Measurements from ENCODE around the gene KNSTRN. TPM values are rescaled to one million over a fixed set of nuclear protein-coding genes. Genes with fewer than 3 reads are reported as not detected.

Gene KNSTRN
- polyA plus RNA-seq, 6 donors from 2014 or later = 2.8 to 6.4 (median 3.6) TPM

DNA sequence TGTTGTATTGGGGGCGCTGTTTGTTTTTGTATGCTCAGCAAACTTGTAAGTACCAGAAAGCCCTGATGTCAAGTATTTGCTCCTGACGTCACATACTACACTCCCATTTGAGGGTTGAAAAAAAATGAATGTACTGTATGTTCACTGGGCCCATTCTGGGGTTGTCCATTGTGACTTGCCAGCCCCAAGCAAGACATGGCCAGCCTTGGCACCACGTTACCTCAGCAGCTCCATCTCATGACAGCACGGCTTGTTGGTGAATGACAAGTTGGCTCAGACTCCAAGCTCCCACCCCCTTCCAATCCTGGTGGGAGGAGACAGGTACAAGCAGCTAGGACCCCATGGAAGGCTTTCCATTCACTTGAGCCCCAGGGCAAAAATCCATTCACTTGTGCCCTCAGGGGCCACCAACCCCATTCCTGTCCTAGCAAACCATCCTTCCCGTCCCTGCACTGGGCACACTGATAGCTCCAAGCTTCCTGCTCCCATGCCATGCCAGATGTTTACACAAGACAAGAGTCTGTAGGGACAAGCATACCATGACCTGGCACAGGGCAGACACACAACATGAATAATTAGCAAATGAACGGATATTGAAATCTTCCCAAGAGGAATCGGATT is 30.1 kb upstream of the KNSTRN start:
- no peak overlapping the region for H3K27ac Mint-ChIP-seq
- no peaks in the 10 kb centered on the region for H3K36me3 Mint-ChIP-seq
- no peak overlapping the region for H3K4me3 Mint-ChIP-seq
- ATAC-seq (ENCODE audit: low read depth in 2 of 2) = no peak
- H3K27me3 Mint-ChIP-seq = peaks cover 0 to 33% (median 11%) of the 10 kb centered on the region in 3 donors
- DNase-seq = no peak
- no peaks in the 10 kb centered on the region for H3K9me3 Mint-ChIP-seq
- H3K4me1 Mint-ChIP-seq = peaks cover 3 to 9% (median 7%) of the 10 kb centered on the region in 3 donors

DNA sequence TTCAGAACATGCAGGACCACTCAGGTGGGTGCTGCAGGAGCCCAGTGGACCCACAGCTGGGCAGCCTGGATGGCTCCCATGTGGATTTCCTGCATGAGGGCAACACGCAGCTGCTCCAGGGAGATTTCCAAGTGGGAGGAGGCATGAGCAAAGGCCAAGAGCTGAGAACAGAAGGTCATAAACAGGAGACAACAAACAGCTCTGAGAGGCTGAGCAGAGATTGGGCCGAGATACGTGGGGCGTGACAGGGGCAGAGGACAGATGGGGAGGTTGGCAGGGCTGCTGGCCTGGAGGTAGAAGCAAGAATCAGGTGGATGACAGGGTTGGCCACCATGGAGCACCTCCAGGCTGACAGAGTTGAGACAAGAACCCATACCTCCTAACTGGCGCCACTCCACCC is 28.8 kb upstream of the KNSTRN start:
- no peak for ATAC-seq (ENCODE audit: low read depth in 2 of 2)
- no peak for DNase-seq
- no peaks in the 10 kb centered on the region for H3K9me3 Mint-ChIP-seq
- no peak overlapping the region for H3K27ac Mint-ChIP-seq
- H3K4me3 Mint-ChIP-seq = no peak overlapping the region
- no peaks in the 10 kb centered on the region for H3K36me3 Mint-ChIP-seq
- H3K4me1 Mint-ChIP-seq = peaks cover 8 to 12% (median 10%) of the 10 kb centered on the region in 3 donors
- H3K27me3 Mint-ChIP-seq = peaks cover 0 to 33% (median 11%) of the 10 kb centered on the region in 3 donors

DNA sequence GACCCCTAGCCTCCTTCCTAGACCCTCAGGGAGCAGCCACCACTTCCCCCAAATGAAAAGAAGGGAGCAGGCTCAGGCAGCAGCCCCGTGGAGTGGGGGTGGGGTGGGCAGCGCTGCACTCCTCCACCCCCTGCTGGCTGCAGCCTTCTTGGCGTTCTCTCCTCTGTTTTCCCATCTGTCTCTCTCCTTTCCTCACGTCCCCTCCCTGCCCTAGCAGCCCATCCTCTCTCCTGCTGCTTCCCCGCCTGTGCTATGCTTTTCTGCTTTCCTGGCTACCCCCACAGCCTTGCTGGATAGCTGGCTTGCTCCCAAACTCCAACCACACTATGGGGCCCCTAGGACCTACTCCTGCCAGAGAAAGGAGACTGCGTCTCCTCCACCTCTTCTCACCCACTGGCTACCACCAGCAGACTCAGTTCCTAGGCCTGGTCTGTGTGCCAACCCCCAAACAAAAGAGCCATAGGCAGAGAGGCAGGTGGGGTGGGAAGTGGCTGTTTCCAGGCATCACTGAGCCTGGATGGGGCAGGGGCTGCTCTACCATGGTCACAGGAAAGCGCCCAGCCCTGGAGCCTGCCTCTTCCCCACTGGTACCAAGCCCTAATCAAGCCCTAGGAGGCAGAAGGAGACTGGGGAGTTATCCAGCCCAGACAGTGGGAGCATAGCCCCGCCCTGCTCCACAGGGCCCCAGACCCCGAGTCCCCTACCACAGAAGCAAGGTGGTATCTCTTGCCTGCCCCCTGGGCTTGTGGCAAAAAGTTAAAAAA is 27.9 kb upstream of the KNSTRN start:
- peaks cover 13 to 18% (median 14%) of the 10 kb centered on the region in 3 donors for H3K4me1 Mint-ChIP-seq
- no peak for DNase-seq
- H3K9me3 Mint-ChIP-seq = no peaks in the 10 kb centered on the region
- peaks cover 0 to 33% (median 11%) of the 10 kb centered on the region in 3 donors for H3K27me3 Mint-ChIP-seq
- H3K4me3 Mint-ChIP-seq = peak overlapping the region in 1 of 8 donors; percentile 9
- no peaks in the 10 kb centered on the region for H3K36me3 Mint-ChIP-seq
- no peak for ATAC-seq (ENCODE audit: low read depth in 2 of 2)
- H3K27ac Mint-ChIP-seq = no peak overlapping the region

DNA sequence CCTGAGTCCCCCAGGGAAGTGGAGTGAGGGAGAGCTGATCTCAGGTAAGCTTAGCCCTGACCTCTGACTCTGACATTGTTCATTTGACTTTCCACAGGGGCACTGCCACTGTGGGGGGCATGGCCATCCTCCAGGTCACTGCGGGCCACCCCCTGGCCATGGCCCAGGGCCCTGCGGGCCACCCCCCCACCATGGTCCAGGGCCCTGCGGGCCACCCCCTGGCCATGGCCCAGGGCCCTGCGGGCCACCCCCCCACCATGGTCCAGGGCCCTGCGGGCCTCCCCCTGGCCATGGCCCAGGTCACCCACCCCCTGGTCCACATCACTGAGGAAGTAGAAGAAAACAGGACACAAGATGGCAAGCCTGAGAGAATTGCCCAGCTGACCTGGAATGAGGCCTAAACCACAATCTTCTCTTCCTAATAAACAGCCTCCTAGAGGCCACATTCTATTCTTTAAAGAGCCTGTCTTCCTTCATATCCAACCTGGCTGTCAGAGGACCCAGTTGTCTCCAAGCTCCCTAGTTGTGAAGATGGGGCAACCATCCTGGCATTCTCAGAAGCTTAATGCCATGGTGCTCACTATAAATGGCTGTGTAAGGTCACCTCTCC is 26.4 kb upstream of the KNSTRN start:
- DNase-seq = no peak
- Mint-ChIP-seq H3K27ac (no peak overlapping the region), H3K4me1 (peaks cover 13 to 18% (median 14%) of the 10 kb centered on the region in 3 donors), H3K9me3 (no peaks in the 10 kb centered on the region), H3K27me3 (peaks cover 0 to 33% (median 11%) of the 10 kb centered on the region in 3 donors), H3K4me3 (peak overlapping the region in 1 of 8 donors; percentile 65), H3K36me3 (no peaks in the 10 kb centered on the region)
- no peak for ATAC-seq (ENCODE audit: low read depth in 2 of 2)

DNA sequence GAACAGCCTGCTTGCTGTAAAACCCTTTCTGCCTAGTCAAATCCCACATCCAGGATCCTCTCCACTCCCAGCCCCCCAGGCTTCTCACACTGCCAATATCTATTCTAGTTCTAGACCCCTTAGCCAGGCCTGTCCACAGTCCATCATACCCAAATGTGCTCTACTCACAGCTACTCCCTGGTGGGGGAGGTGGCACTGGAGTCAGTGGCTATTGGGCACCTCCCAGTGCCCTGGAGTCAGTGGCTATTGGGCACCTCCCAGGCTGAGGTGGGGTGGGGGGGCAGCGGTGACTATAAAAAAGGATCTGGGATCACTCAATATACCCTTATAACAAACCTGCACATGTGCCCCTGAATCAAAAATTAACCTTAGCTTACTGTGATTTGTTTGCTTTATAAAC is 25.3 kb upstream of the KNSTRN start:
- Mint-ChIP-seq H3K9me3 (no peaks in the 10 kb centered on the region), H3K4me1 (peaks cover 13 to 18% (median 14%) of the 10 kb centered on the region in 3 donors), H3K27me3 (peaks cover 0 to 33% (median 11%) of the 10 kb centered on the region in 3 donors), H3K4me3 (peak overlapping the region; percentile 61 to 88 (median 78)), H3K36me3 (peaks cover 0 to 1% of the 10 kb centered on the region in 2 donors), H3K27ac (peak overlapping the region in 2 of 6 donors; percentile 51 to 79)
- DNase-seq (no peak), ATAC-seq (ENCODE audit: low read depth in 2 of 2) (no peak)

DNA sequence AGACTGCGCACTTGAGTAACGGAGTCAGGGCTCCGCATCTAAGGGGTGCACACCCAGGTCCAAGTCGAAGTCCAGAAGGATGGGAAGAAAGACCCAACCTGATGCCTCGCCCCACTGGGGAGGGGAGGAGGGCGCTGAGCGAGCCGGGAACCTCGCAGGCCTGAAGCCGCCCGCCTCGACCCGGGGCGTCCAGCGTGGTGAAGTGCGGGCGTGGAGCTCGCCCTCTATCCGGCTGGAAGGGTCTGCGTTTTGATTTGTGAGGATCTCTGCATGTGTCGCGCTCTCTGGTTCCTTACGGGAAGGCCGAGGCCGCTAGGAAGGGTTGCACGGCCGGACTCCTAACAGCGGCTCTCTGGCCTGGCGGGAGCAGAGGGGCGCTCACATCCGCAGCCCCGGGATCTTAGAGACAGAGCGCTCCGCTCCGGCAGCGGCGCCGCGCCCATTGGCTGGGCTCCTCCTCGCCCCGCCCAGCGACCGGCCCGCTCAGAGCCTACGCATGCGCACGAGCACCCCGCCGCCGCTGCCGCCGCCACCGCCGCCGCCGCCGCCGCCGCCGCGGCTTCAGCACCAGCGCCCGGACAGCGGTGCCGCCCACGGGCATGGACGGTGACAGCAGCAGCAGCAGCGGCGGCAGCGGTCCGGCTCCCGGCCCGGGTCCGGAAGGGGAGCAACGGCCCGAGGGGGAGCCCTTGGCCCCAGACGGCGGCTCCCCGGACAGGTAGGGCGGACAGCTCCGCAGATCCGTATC is 24.6 kb upstream of the KNSTRN start, which contains the start of gene DISP2:
DISP2 (plus strand) TSS at position 497 of the 748 bp plus-strand sequence; CDS start at position 600, 103 bp downstream.
- Mint-ChIP-seq H3K4me3 (peak within 1 kb of the TSS; percentile 72 to 92 (median 86)), H3K4me1 (peaks cover 13 to 18% (median 18%) of the 10 kb centered on the region in 3 donors), H3K9me3 (no peaks in the 10 kb centered on the region), H3K27me3 (peaks cover 0 to 33% (median 11%) of the 10 kb centered on the region in 3 donors), H3K36me3 (peaks cover 0 to 8% of the 10 kb centered on the region in 2 donors), H3K27ac (peak within 1 kb of the TSS in 5 of 6 donors; percentile 31 to 89 (median 51))
- DNase-seq (peak; percentile 94), ATAC-seq (ENCODE audit: low read depth in 2 of 2) (peak; percentile 88 to 91)

DNA sequence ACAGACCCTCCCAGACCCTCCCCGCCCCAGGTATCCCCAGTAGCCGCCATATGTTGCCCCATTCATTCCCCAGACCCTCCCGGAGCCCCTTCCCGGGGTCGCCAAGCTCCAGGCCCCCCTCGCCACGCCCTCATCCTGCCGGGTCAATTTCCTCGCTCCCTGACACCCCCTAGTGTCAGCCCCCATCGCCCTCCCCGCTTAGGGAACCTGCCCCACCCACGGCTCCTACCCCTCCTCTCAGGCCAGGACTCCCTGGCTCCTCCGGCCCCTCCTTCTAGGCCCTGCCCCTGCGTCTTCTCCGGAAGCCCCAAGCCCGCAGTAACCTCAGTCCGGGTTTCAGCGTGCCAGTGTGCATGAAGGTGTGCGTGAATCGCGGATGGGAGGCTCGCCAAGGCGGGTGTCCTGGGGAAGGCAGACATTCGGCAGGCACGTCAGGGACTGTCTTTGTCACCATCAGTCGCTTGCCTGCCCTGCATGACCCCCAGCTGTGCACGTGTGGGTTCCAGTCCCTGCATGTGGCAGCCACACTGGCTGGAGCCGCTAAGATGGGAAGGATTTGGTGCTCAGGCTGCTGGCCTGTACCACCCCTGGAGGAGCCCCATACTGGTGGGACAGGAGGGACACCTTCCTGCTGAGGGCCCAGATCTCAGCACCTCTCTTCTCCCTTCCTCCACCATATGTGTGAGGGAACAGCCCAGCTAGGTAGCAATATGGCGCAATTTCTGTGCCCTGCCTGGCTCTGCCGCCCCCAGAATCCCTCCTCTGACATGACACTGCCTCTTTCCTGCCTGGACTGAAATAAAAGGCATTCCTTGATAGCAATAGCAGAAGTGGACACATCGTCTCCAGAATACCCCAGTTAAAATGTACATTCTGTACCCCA is 23.8 kb upstream of the KNSTRN start:
- Mint-ChIP-seq H3K4me3 (peak overlapping the region; percentile 71 to 92 (median 84)), H3K27me3 (peaks cover 0 to 29% (median 11%) of the 10 kb centered on the region in 3 donors), H3K4me1 (peaks cover 16 to 18% (median 18%) of the 10 kb centered on the region in 3 donors), H3K36me3 (peaks cover 0 to 8% of the 10 kb centered on the region in 2 donors), H3K27ac (peak overlapping the region in 3 of 6 donors; percentile 31 to 89 (median 47)), H3K9me3 (no peaks in the 10 kb centered on the region)
- ATAC-seq (ENCODE audit: low read depth in 2 of 2) = peak; percentile 21 to 32
- no peak for DNase-seq

DNA sequence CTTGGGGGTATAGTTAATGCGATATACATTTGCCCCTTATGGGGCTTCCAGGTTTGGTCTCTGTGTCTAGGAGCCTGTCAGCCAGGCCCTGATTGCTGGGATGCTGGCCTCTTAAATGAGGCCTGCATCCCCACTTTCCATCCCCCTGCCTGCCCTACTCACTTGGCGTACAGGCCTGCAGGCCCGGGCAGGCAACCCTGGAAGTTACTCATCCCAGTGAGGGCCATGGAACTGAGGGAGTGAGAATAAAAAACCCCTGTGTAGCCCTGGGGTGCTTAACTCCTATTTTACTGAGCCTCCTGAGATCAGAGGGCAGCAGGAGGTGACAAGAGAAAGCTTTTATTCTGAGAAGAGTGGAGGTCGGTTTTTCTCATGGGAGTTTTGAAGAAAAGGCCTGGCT is 22.5 kb upstream of the KNSTRN start:
- Mint-ChIP-seq H3K27ac (no peak overlapping the region), H3K9me3 (no peaks in the 10 kb centered on the region), H3K4me3 (peak overlapping the region in 4 of 8 donors; percentile 7 to 84 (median 44)), H3K36me3 (peaks cover 0 to 8% of the 10 kb centered on the region in 2 donors), H3K27me3 (peaks cover 0 to 18% (median 11%) of the 10 kb centered on the region in 3 donors), H3K4me1 (peaks cover 17 to 18% (median 18%) of the 10 kb centered on the region in 3 donors)
- no peak for DNase-seq
- ATAC-seq (ENCODE audit: low read depth in 2 of 2) = no peak

DNA sequence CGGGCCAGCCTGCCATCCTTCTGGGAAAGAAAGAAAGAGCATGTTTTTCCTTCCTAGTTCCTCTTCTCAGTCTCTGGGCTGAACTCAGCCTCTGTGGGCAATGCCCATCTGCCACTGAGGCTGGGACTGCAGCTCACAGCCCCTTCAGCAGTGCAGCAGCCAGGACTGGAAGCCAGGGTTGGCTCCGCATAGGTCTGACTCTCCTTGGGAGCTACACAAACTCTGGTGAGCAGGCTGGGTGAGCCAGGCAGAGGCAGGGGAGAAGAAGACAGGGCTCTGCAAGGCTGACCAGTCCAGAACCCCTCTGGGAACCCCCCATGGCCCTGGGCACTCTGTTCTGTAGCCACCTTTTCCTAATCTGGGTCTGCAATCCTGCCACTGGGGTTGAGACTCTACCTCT is 20.9 kb upstream of the KNSTRN start:
- peaks cover 16 to 30% (median 18%) of the 10 kb centered on the region in 3 donors for H3K4me1 Mint-ChIP-seq
- H3K27me3 Mint-ChIP-seq = peaks cover 0 to 6% (median 5%) of the 10 kb centered on the region in 3 donors
- no peak for ATAC-seq (ENCODE audit: low read depth in 2 of 2)
- H3K9me3 Mint-ChIP-seq = no peaks in the 10 kb centered on the region
- no peak overlapping the region for H3K27ac Mint-ChIP-seq
- H3K4me3 Mint-ChIP-seq = no peak overlapping the region
- H3K36me3 Mint-ChIP-seq = peaks cover 0 to 8% of the 10 kb centered on the region in 2 donors
- no peak for DNase-seq

DNA sequence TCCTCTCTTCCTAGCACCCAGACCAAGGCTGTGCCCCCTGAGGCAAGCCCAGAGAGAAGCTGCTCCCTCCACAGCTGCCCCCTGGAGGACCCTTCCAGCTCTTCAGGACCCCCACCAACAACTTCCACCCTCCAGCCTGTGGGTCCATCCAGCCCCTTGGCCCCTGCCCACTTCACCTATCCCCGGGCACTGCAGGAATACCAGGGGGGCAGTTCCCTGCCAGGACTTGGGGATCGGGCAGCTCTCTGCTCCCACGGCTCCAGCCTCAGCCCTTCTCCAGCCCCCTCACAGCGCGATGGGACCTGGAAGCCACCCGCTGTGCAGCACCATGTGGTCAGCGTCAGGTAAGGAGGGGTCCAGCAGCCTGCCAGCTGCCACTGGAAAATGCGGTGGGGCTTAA is 18.9 kb upstream of the KNSTRN start:
- no peak overlapping the region for H3K4me3 Mint-ChIP-seq
- no peaks in the 10 kb centered on the region for H3K9me3 Mint-ChIP-seq
- H3K27me3 Mint-ChIP-seq = no peaks in the 10 kb centered on the region
- H3K27ac Mint-ChIP-seq = no peak overlapping the region
- peaks cover 18 to 34% (median 21%) of the 10 kb centered on the region in 3 donors for H3K4me1 Mint-ChIP-seq
- DNase-seq = no peak
- peaks cover 0 to 8% of the 10 kb centered on the region in 2 donors for H3K36me3 Mint-ChIP-seq
- no peak for ATAC-seq (ENCODE audit: low read depth in 2 of 2)

DNA sequence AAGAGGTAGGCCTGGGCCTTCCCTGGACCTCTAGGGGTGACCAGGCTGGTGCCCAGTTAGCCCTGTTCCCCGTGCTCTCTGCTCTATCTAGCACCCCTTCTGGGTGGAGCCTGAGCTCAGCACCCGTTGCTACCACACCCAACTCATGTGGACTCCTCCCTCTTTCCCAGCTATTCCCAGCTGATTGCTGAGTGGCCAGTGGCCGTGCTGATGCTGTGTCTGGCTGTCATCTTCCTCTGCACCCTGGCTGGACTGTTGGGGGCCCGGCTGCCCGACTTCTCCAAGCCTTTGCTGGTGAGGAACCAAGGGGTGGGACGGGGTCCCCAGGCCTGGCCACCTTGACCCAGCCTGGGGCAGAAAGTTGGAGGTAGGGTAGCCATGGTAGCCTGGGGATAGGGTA is 18.3 kb upstream of the KNSTRN start:
- ATAC-seq (ENCODE audit: low read depth in 2 of 2) (no peak), DNase-seq (no peak)
- Mint-ChIP-seq H3K27me3 (no peaks in the 10 kb centered on the region), H3K9me3 (no peaks in the 10 kb centered on the region), H3K36me3 (peaks cover 0 to 8% of the 10 kb centered on the region in 2 donors), H3K4me3 (no peak overlapping the region), H3K27ac (peak overlapping the region in 1 of 6 donors; percentile 37), H3K4me1 (peaks cover 17 to 31% (median 17%) of the 10 kb centered on the region in 3 donors)

DNA sequence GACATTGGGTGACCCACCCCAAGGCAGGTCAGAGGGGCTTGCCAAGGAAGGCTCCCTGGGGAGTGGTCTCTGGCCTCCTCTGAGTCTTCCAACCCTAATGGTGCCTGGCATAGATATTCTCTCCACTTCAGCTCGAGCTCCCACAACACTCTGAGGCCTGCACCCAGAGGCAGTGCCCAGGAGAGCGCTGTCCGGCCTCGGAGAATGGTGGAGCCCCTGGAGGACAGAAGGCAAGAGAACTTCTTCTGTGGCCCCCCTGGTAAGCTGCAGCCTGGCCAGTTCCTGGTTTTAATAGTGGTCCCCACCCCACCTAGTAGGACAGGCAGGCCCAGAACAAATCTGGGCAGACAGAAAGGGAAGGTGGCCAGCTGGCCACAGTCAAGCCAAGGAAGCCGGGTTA is 17.5 kb upstream of the KNSTRN start:
- no peaks in the 10 kb centered on the region for H3K27me3 Mint-ChIP-seq
- peaks cover 0 to 8% of the 10 kb centered on the region in 2 donors for H3K36me3 Mint-ChIP-seq
- H3K4me1 Mint-ChIP-seq = peaks cover 18 to 34% (median 20%) of the 10 kb centered on the region in 3 donors
- H3K4me3 Mint-ChIP-seq = peak overlapping the region in 2 of 8 donors; percentile 29 to 47
- DNase-seq = no peak
- no peak for ATAC-seq (ENCODE audit: low read depth in 2 of 2)
- H3K27ac Mint-ChIP-seq = no peak overlapping the region
- H3K9me3 Mint-ChIP-seq = no peaks in the 10 kb centered on the region

All from naive B cell (primary cell).